Lower lobe of right lung (tissue), 2 donors: ENCODE results near the gene RHBDL1. TPM values are rescaled to one million over a fixed set of nuclear protein-coding genes. Genes with fewer than 3 reads are reported as not detected.

Source experiments
- ATAC-seq, 2 donors: fragments of 200-7000 bp; cut with Tn5 transposase; one replicate each; pipeline ENCODE4 v1.9.1; 2020 to 2022; ENCODE audit warnings: mild to moderate bottlenecking in 2 of 2, moderate library complexity in 2 of 2
- DNase-seq: peaks from one replicate; pipeline ENCODE4 v3.0.0-alpha.2; 2020
- H3K27ac ChIP-seq: fragments of 200-600 bp; one replicate; pipeline ENCODE4 v1.8.0; 2022
- H3K27me3 ChIP-seq: fragments of 200-600 bp; one replicate; pipeline ENCODE4 v1.8.0; 2022; ENCODE audit warnings: low read depth
- H3K36me3 ChIP-seq: fragments of 200-600 bp; one replicate; pipeline ENCODE4 v1.8.0; 2022; ENCODE audit warnings: mild to moderate bottlenecking
- H3K4me1 ChIP-seq: fragments of 200-600 bp; one replicate; pipeline ENCODE4 v1.8.0; 2022
- H3K4me3 ChIP-seq: fragments of 200-600 bp; one replicate; pipeline ENCODE4 v1.8.0; 2022; ENCODE audit warnings: mild to moderate bottlenecking
- H3K9me3 ChIP-seq: fragments of 200-600 bp; one replicate; pipeline ENCODE4 v1.8.0; 2022
- CTCF ChIP-seq: fragments of 200-600 bp; IDR thresholded peaks from one replicate; pipeline ENCODE4 v1.8.0; 2022; ENCODE audit warnings: antibody characterized with exemption, mild to moderate bottlenecking
- intact Hi-C: fragments of 100-400 bp; cut with DNase I; formaldehyde crosslinking; loops from one replicate; pipeline ENCODE4 v1.11.0; 2022
- total RNA-seq: library from RNA; stranded (reverse); fragmentation: NEBNext Ultra II Directional; extraction: Animal tissue kit (Norgen Biotek cat#: 25700); gene quantifications from one replicate; pipeline ENCODE4 v1.2.1, GENCODE V29; 2021
- donor health status: DM: no; HTN: yes; CAD: no; lungs with severe emphysema.

Gene RHBDL1
- total RNA-seq, 1 donor from 2014 or later: 2.0 TPM

GRCh38 chr16:721765-722540, 46.5 kb downstream of the RHBDL1 start:
- H3K36me3 ChIP-seq: peaks cover 5% of the 10 kb centered on the region
- peak overlapping the region; percentile 89 for H3K27ac ChIP-seq
- peaks cover 30% of the 10 kb centered on the region for H3K4me1 ChIP-seq
- no peak for TF ChIP-seq CTCF
- DNase-seq (no peak), ATAC-seq (no peak)
- intact Hi-C loops: no loop called here
- peaks cover 14% of the 10 kb centered on the region for H3K27me3 ChIP-seq
- H3K4me3 ChIP-seq: peak overlapping the region; percentile 80
- no peaks in the 10 kb centered on the region for H3K9me3 ChIP-seq

- Histone ChIP-seq H3K4me3 (no peak overlapping the region), H3K27me3 (peaks cover 24% of the 10 kb centered on the region), H3K9me3 (no peaks in the 10 kb centered on the region), H3K36me3 (peaks cover 5% of the 10 kb centered on the region), H3K27ac (no peak overlapping the region), H3K4me1 (peaks cover 40% of the 10 kb centered on the region)
- ATAC-seq (no peak), DNase-seq (no peak)
- no peak for TF ChIP-seq CTCF
- intact Hi-C loops: no loop called here
Measured at GRCh38 chr16:722835-723633, 47.6 kb downstream of the RHBDL1 start.

GRCh38 chr16:723695-724094, 48.2 kb downstream of the RHBDL1 start:
- no peak for TF ChIP-seq CTCF
- peaks cover 31% of the 10 kb centered on the region for H3K27me3 ChIP-seq
- DNase-seq (no peak), ATAC-seq (no peak)
- peaks cover 47% of the 10 kb centered on the region for H3K4me1 ChIP-seq
- peaks cover 5% of the 10 kb centered on the region for H3K36me3 ChIP-seq
- intact Hi-C loops: no loop called here
- no peak overlapping the region for H3K4me3 ChIP-seq
- no peaks in the 10 kb centered on the region for H3K9me3 ChIP-seq
- no peak overlapping the region for H3K27ac ChIP-seq

- H3K27ac ChIP-seq: no peak overlapping the region
- TF ChIP-seq CTCF: no peak
- H3K4me3 ChIP-seq: no peak overlapping the region
- no peak for ATAC-seq
- no peak for DNase-seq
- H3K27me3 ChIP-seq: peaks cover 31% of the 10 kb centered on the region
- intact Hi-C loops: no loop called here
- no peaks in the 10 kb centered on the region for H3K9me3 ChIP-seq
- peaks cover 5% of the 10 kb centered on the region for H3K36me3 ChIP-seq
- peaks cover 45% of the 10 kb centered on the region for H3K4me1 ChIP-seq
Measured at GRCh38 chr16:724188-725040, 48.9 kb downstream of the RHBDL1 start.

- Histone ChIP-seq H3K27ac (no peak overlapping the region), H3K4me3 (no peak overlapping the region), H3K4me1 (peaks cover 39% of the 10 kb centered on the region), H3K36me3 (peaks cover 5% of the 10 kb centered on the region), H3K27me3 (peaks cover 31% of the 10 kb centered on the region), H3K9me3 (no peaks in the 10 kb centered on the region)
- DNase-seq (no peak), ATAC-seq (no peak)
- TF ChIP-seq CTCF: no peak
- intact Hi-C loops: no loop called here
Measured at GRCh38 chr16:725041-725376, 49.5 kb downstream of the RHBDL1 start.
